ENCODE measurements around the gene PSMD8.

DNA sequence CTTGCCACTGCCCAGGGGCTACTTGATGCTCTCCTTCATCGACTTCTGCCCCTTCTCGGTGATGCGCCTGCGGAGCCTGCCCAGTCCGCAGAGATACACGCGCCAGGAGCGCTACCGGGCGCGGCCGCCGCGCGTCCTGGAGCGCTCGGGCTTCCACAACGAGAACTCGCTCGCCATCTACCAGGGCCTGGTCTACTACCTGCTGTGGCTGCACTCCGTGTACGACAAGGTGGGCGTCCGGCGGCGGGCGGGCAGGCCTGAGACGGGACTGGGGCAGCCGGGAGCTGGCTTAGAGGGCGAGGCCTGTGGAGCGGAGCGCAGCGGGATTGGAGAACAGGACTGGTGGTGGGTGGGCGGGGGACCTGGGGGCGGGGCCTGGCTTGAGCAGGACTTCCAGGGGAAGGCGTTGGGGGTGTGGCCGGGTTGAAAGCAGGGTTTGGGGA, 12.7 kb upstream of the PSMD8 start:
- TF ChIP-seq, protein P1, sequence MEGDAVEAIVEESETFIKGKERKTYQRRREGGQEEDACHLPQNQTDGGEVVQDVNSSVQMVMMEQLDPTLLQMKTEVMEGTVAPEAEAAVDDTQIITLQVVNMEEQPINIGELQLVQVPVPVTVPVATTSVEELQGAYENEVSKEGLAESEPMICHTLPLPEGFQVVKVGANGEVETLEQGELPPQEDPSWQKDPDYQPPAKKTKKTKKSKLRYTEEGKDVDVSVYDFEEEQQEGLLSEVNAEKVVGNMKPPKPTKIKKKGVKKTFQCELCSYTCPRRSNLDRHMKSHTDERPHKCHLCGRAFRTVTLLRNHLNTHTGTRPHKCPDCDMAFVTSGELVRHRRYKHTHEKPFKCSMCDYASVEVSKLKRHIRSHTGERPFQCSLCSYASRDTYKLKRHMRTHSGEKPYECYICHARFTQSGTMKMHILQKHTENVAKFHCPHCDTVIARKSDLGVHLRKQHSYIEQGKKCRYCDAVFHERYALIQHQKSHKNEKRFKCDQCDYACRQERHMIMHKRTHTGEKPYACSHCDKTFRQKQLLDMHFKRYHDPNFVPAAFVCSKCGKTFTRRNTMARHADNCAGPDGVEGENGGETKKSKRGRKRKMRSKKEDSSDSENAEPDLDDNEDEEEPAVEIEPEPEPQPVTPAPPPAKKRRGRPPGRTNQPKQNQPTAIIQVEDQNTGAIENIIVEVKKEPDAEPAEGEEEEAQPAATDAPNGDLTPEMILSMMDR (IDR thresholded peaks at IDR 0.05; ENCODE audit: control extremely low read depth in 1 of 3, insufficient read depth in 1 of 3, low read depth in 1 of 3, low read length in 3 of 3) = no peak
- TF ChIP-seq SP2 (IDR thresholded peaks at IDR 0.05; ENCODE audit: low read length) (no peak), CBX5 (IDR thresholded peaks at IDR 0.05; ENCODE audit: low read depth, low read length) (no peak), CBX8 (IDR thresholded peaks at IDR 0.05; ENCODE audit: borderline replicate concordance, low read depth, low read length) (no peak), HDAC6 (IDR thresholded peaks at IDR 0.05; ENCODE audit: low read depth, low read length) (no peak), POLR2A (IDR thresholded peaks at IDR 0.05; ENCODE audit: control extremely low read depth in 1 of 2, low read depth in 2 of 2, low read length in 2 of 2) (no peak; a peak in 1 of 3 replicates), EZH2 (IDR thresholded peaks at IDR 0.05; ENCODE audit: low read depth, low read length, severe bottlenecking) (no peak), TEAD4 (IDR thresholded peaks at IDR 0.05; ENCODE audit: low read depth, low read length) (no peak), EP300 (IDR thresholded peaks at IDR 0.05; ENCODE audit: borderline replicate concordance in 1 of 2, low read depth in 2 of 2, low read length in 2 of 2) (no peak), ASH2L (IDR thresholded peaks at IDR 0.05; ENCODE audit: low read length) (no peak)

Data from H1 (cell line).